ENCODE measurements around the gene IQCN.
A peak's percentile ranks its signal among the peaks of the same experiment; 100 is the strongest.

The IQCN gene

DNA sequence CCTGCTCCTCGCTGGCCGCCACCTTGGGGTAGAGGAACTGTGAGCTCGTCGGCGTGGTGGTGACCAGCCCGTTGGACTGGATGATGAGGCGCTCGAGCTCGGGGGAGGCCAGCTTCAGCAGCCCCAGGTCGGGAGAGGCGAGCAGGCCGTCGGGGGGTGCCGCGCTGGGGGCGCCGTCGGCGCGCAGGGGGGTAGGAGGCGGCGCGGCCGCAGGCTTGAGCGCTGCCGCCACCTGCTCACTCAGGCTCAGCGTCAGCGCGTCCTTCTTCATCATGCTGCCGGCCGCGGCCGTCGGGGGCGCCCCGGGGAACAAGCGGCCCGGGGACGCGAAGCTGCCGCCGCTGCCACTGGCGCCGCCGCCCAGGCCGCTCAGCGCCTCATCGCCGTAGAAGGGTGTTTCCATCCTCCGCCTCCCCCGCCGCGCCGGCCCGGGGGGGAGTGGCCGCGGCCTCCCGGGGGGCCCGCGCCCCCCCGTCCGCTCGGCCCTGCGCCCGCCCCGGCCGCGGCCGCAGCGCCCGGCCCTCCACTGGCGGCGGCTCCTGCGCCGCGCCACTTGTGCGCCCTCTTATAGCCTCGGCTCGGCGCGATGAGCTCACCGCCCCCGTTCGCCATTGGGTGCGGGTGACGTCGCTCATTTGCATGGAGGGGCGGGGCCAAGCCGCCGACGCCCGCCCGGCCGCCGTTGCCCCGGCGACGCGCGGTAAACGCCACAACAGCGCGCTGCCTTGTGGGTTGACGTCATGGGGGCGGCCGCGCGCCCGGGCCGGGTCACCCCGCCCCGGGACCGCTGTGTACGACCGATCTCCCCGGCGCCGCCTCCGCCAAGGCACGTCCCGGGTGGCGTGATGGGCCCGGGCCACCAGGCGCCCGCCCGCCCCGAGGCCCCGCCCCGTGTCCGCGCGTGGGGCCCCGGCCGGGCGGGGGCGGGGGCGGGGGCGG lies 7.1 kb upstream of the IQCN start, which contains the start of gene JUND:
TSS of gene JUND (minus strand) at position 541 of the 939 bp plus-strand sequence. CDS start at position 403, 138 bp downstream.
- peak; percentile 100 for DNase-seq (ENCODE audit: low spot score)
- in situ Hi-C loops (cut with MboI; ENCODE audit: low pct_unique_long_range_greater_than_20kb, low sequenced_read_pairs, unreplicated experiment), result no loop called here
- TF ChIP-seq, protein P1, sequence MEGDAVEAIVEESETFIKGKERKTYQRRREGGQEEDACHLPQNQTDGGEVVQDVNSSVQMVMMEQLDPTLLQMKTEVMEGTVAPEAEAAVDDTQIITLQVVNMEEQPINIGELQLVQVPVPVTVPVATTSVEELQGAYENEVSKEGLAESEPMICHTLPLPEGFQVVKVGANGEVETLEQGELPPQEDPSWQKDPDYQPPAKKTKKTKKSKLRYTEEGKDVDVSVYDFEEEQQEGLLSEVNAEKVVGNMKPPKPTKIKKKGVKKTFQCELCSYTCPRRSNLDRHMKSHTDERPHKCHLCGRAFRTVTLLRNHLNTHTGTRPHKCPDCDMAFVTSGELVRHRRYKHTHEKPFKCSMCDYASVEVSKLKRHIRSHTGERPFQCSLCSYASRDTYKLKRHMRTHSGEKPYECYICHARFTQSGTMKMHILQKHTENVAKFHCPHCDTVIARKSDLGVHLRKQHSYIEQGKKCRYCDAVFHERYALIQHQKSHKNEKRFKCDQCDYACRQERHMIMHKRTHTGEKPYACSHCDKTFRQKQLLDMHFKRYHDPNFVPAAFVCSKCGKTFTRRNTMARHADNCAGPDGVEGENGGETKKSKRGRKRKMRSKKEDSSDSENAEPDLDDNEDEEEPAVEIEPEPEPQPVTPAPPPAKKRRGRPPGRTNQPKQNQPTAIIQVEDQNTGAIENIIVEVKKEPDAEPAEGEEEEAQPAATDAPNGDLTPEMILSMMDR (IDR thresholded peaks at IDR 0.05; ENCODE audit: extremely low read depth, insufficient read depth, missing control alignments), result peak; percentile 1

DNA sequence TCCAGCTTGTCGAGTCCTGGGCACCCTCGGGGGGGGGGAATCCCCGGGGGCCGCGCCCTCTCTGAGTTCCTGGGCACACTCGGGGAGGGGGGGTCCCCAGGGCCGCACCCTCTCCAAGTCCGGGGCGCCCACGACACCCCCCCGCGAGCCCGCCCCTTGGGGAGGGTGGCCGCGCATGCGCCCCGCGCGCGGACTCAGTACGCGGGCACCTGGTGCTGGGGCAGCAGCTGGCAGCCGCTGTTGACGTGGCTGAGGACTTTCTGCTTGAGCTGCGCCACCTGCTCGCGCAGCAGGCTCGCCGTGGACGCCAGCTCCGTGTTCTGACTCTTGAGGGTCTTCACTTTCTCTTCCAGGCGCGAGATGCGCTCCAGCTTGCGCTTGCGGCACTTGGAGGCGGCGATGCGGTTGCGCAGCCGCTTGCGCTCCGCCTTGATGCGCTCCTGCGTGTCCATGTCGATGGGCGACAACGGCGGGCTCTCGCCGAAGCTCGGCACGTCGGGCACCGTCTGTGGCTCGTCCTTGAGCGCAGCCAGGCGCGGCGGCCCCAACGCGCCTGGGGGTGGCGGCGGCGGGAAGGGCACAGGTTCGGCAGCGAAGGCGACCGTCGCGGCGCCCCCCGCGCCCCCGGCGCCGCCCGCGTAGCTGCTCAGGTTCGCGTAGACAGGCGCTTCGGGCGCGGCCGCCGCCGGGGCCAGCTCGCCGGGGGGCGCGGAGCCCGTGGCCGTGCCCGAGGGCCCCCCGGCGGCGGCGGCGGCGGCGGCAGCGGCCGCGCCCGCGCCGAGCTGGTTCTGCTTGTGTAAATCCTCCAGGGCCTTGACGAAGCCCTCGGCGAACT lies 6.2 kb upstream of the IQCN start:
- in situ Hi-C loops (cut with MboI; ENCODE audit: low pct_unique_long_range_greater_than_20kb, low sequenced_read_pairs, unreplicated experiment), result no loop called here

DNA sequence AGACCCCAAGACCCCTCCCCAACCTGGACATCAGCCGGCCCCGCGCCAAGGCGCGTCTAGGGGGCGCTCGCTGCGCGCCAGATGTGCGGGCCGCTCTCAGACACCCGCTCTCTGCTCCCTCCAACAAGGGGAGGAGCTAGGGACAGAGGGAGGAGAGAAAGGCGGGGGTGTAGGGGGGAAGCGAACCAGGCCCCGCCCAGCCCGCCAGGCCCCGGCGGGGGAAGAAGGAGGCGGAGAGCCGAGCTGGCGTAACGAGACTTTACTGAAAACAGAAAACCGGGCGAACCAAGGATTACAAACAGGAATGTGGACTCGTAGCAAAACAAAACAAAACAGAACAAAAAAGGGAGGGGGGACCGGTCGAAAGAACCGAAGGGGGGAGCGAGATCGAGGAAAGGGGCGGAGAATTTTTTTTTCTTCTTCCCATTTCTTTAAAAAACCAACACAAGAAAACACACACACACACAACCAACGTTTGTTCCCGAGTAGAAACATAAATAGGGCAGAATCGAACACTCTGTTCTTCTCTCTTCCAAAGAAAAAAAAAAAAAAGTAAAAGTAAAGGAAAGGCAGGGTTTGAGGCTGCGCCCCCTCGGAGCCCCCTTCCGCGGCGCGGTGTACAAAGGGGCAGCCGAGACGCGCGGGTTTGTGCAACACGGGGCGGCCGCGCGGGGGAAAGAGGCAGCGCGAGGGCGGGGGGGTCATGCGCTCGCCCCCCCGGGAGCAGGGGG lies 5.4 kb upstream of the IQCN start:
- in situ Hi-C loops (cut with MboI; ENCODE audit: low pct_unique_long_range_greater_than_20kb, low sequenced_read_pairs, unreplicated experiment), result loop anchor here (5.0 kb wide), 1 partner anchor 43 kb away; the partner anchor contains the start of gene LSM4
- peak; percentile 98 for DNase-seq (ENCODE audit: low spot score)
- TF ChIP-seq, protein P1 (IDR thresholded peaks at IDR 0.05; ENCODE audit: extremely low read depth, insufficient read depth, missing control alignments), result peak; percentile 89

More for the DNA sequence above, 6.2 kb upstream of the IQCN start:
- DNase-seq (ENCODE audit: low spot score), result peak; percentile 90
- TF ChIP-seq, protein P1 (IDR thresholded peaks at IDR 0.05; ENCODE audit: extremely low read depth, insufficient read depth, missing control alignments), result no peak

DNA sequence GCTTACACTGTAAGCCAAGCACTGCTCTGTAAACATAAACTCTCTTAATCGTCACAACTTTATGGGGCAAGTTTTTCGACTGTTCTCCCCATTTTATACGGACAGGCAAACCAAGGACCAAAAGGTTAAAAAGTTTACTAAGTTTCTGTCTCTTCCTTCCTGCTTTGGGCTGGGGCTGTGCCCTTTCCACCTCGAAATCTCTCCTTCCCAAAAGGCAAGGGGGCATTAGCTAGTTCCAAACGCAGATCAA lies 4.9 kb upstream of the IQCN start:
- TF ChIP-seq, protein P1 (IDR thresholded peaks at IDR 0.05; ENCODE audit: extremely low read depth, insufficient read depth, missing control alignments), result no peak
- no peak for DNase-seq (ENCODE audit: low spot score)
- in situ Hi-C loops (cut with MboI; ENCODE audit: low pct_unique_long_range_greater_than_20kb, low sequenced_read_pairs, unreplicated experiment), result loop anchor here (5.0 kb wide), 1 partner anchor 43 kb away; the partner anchor contains the start of gene LSM4

DNA sequence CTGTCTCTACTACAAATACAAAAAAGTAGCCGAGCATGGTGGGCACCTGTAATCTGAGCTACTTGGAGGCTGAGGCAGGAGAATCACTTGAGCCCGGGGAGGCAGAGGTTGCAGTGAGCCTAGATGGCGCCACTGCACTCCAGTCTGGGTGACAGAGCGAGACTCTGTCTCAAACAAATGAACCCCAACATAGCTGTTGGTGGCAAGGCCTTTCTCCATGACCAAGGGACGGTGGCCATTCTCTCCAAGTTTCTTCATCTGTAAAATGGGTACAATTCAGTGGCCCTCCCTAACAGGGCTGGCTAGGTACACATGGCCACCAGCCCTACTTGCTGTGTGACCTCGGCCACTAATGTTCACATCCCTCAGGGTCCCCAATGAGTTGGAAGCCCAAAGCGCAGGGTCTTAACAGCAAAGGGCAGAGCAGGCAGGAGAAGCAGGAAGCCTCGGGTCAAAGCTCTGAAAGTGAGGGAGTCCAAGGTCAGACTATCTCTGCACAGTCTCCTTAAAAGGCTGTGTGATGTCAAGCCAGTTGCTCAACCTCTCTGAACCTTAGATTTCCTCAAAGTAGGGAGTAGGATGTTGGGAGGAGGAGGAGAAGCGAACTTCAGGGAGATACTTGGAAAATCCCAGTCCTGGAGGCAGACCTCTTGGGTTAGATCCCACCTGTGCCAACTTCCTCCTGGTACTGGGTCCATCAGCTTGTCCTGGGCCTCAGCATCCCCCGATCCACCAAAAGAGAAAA lies 4.4 kb upstream of the IQCN start:
- no peak for DNase-seq (ENCODE audit: low spot score)
- in situ Hi-C loops (cut with MboI; ENCODE audit: low pct_unique_long_range_greater_than_20kb, low sequenced_read_pairs, unreplicated experiment), result loop anchor here (5.0 kb wide), 1 partner anchor 44 kb away; the partner anchor contains the start of gene LSM4
- TF ChIP-seq, protein P1 (IDR thresholded peaks at IDR 0.05; ENCODE audit: extremely low read depth, insufficient read depth, missing control alignments), result peak; percentile 54

Data from GM13977 (cell line).